ENCODE data around the gene ACTL7A. TPM values are rescaled to one million over a fixed set of nuclear protein-coding genes. Genes with fewer than 3 reads are reported as not detected.

Gene ACTL7A
- total and polyA plus RNA-seq, 9 of the 15 experiments (the other 6 are each of a cell fraction or from before 2014, with no cell fraction given), result not detected

GRCh38 chr9:108844856-108845255 lies 17.2 kb upstream of the ACTL7A start:
- BruUV-seq (replicated peaks), result no TSS peak
- no peak for FAIRE-seq

GRCh38 chr9:108845507-108845906 lies 16.6 kb upstream of the ACTL7A start:
- 3% methylated on average over 5 of the region's 5 CpGs for WGBS (ENCODE audit: insufficient coverage, low coverage, missing lambda C conversion rate)
- Histone ChIP-seq H3K9ac (ENCODE audit: insufficient read depth in 1 of 2, low read depth in 2 of 2, low read length in 2 of 2) (no peak overlapping the region), H3K9me1 (ENCODE audit: control insufficient read depth, insufficient read depth, low read length) (no peaks in the 10 kb centered on the region), H3K4me3 (no peak overlapping the region), H4K20me1 (replicated peaks; ENCODE audit: control insufficient read depth, insufficient read depth, low read length) (no peaks in the 10 kb centered on the region), H3K27me3 (ENCODE audit: control insufficient read depth in 2 of 2, insufficient read depth in 2 of 2, low read length in 2 of 2) (0 out of 5 replicates have a peak, but pooled peaks cover 0 to 2% of the 10 kb centered on the region in 2 experiments), H2AFZ (ENCODE audit: low read depth, low read length) (no peak overlapping the region), H3K4me2 (ENCODE audit: insufficient read depth, low read length) (no peak overlapping the region), H3K27ac (ENCODE audit: extremely low read depth, low read depth, low read length) (no peak overlapping the region), H3K79me2 (ENCODE audit: control insufficient read depth, insufficient read depth, low read length) (no peaks in the 10 kb centered on the region), H3K9me3 (replicated peaks; ENCODE audit: control insufficient read depth, insufficient read depth, low read depth, low read length) (no peaks in the 10 kb centered on the region), H3K4me1 (replicated peaks in 1 of 2; ENCODE audit: control insufficient read depth in 2 of 2, insufficient read depth in 2 of 2, low read length in 2 of 2) (peaks cover 0 to 2% of the 10 kb centered on the region in 2 experiments; a peak in 1 of 5 replicates), H3K36me3 (ENCODE audit: control insufficient read depth, insufficient read depth, low read length) (no peaks in the 10 kb centered on the region)
- in situ Hi-C loops (cut with MboI), result no loop called here
- no TSS peak for BruUV-seq (replicated peaks)
- ATAC-seq (no peak), DNase-seq (ENCODE audit: extremely low read depth in 1 of 4, low spot score in 3 of 4) (no peak), FAIRE-seq (no peak)
- TF ChIP-seq ZNF431 (CRISPR knock-in tag; IDR thresholded peaks at IDR 0.05), result no peak
- intact Hi-C loops (cut with micrococcal nuclease), result no loop called here
- ChIA-PET POLR2A (no interaction called here), CTCF (ENCODE audit: low intra/inter-chr PET ratio) (no interaction called here)

More at GRCh38 chr9:108844856-108845255, 17.2 kb upstream of the ACTL7A start:
- no peaks in the 10 kb centered on the region for H3K36me3 ChIP-seq (ENCODE audit: control insufficient read depth, insufficient read depth, low read length)
- intact Hi-C loops (cut with micrococcal nuclease), result no loop called here
- ChIA-PET POLR2A (interaction anchor here (0.6 to 1.3 kb wide), 4 partner anchors 11 to 19 kb away, joined by 3 to 6 read pairs (median 4); partner anchors contain the start of gene ACTL7B), CTCF (ENCODE audit: low intra/inter-chr PET ratio) (no interaction called here)
- no peaks in the 10 kb centered on the region for H3K79me2 ChIP-seq (ENCODE audit: control insufficient read depth, insufficient read depth, low read length)
- TF ChIP-seq, protein P1, sequence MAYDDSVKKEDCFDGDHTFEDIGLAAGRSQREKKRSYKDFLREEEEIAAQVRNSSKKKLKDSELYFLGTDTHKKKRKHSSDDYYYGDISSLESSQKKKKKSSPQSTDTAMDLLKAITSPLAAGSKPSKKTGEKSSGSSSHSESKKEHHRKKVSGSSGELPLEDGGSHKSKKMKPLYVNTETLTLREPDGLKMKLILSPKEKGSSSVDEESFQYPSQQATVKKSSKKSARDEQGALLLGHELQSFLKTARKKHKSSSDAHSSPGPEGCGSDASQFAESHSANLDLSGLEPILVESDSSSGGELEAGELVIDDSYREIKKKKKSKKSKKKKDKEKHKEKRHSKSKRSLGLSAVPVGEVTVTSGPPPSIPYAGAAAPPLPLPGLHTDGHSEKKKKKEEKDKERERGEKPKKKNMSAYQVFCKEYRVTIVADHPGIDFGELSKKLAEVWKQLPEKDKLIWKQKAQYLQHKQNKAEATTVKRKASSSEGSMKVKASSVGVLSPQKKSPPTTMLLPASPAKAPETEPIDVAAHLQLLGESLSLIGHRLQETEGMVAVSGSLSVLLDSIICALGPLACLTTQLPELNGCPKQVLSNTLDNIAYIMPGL (CRISPR knock-in tag; IDR thresholded peaks at IDR 0.05), result no peak
- TF ChIP-seq ZFP36 (IDR thresholded peaks at IDR 0.05; ENCODE audit: low read depth, low read length, partially characterized antibody) (no peak), NRF1 (conservative IDR thresholded peaks at IDR 0.05 in 1 of 2, IDR thresholded peaks at IDR 0.05 in 1 of 2) (no peak), HNRNPUL1 (IDR thresholded peaks at IDR 0.05; ENCODE audit: low read length) (no peak), MCM7 (IDR thresholded peaks at IDR 0.05) (no peak)
- no peaks in the 10 kb centered on the region for H3K9me3 ChIP-seq (replicated peaks; ENCODE audit: control insufficient read depth, insufficient read depth, low read depth, low read length)
- H3K9ac ChIP-seq (ENCODE audit: insufficient read depth in 1 of 2, low read depth in 2 of 2, low read length in 2 of 2), result no peak overlapping the region
- no peak overlapping the region for H3K4me2 ChIP-seq (ENCODE audit: insufficient read depth, low read length)
- no peaks in the 10 kb centered on the region for H3K9me1 ChIP-seq (ENCODE audit: control insufficient read depth, insufficient read depth, low read length)
- H3K27ac ChIP-seq (ENCODE audit: extremely low read depth, low read depth, low read length), result no peak overlapping the region
- H2AFZ ChIP-seq (ENCODE audit: low read depth, low read length), result no peak overlapping the region
- H3K27me3 ChIP-seq (ENCODE audit: control insufficient read depth in 2 of 2, insufficient read depth in 2 of 2, low read length in 2 of 2), result 0 out of 5 replicates have a peak, but pooled peaks cover 0 to 2% of the 10 kb centered on the region in 2 experiments
- peaks cover 0 to 2% of the 10 kb centered on the region in 2 experiments; a peak in 1 of 5 replicates for H3K4me1 ChIP-seq (replicated peaks in 1 of 2; ENCODE audit: control insufficient read depth in 2 of 2, insufficient read depth in 2 of 2, low read length in 2 of 2)
- WGBS (ENCODE audit: insufficient coverage, low coverage, missing lambda C conversion rate), result 7% methylated on average over 2 of the region's 2 CpGs
- DNase-seq (ENCODE audit: extremely low read depth in 1 of 4, low spot score in 3 of 4), result no peak
- H3K4me3 ChIP-seq, result no peak overlapping the region
- in situ Hi-C loops (cut with MboI), result no loop called here
- no peaks in the 10 kb centered on the region for H4K20me1 ChIP-seq (replicated peaks; ENCODE audit: control insufficient read depth, insufficient read depth, low read length)
- ATAC-seq, result no peak

Data from K562 (cell line).